PC-3 (cell line): ENCODE results near the gene SLC24A3. TPM values are rescaled to one million over a fixed set of nuclear protein-coding genes. Genes with fewer than 3 reads are reported as not detected.

ENCODE experiments used
- ATAC-seq: fragments of 200-7000 bp; cut with Tn5 transposase; 2 replicates; pipeline ENCODE4 v1.9.1; 2020; ENCODE audit warnings: mild to moderate bottlenecking, moderate library complexity
- BruUV-seq: library from RNA; stranded (reverse); fragments of 400-500 nt; replicated peaks from 2 replicates; lab custom pipeline; 2021; lab: Mats Ljungman, UMichigan
- CTCF ChIA-PET: fragments of 300-600 bp; sonication (Branson Sonifier 250); formaldehyde crosslinking; loops from one replicate; lab custom pipeline; 2022; ENCODE audit warnings: antibody characterized with exemption; lab: Charles Lee
- POLR2A ChIA-PET: fragments of 300-600 bp; sonication (Branson Sonifier 250); formaldehyde crosslinking; loops from one replicate; lab custom pipeline; 2022; ENCODE audit warnings: antibody characterized with exemption; ENCODE audit not compliant: unreplicated experiment; lab: Charles Lee
- DNase-seq: peaks from one replicate; pipeline ENCODE4 v3.0.0-alpha.2; 2015
- H2AFZ ChIP-seq: fragments of 300-600 bp; sonication (generic); 2 replicates; pipeline ENCODE4 v1.6.0; 2016; ENCODE audit warnings: antibody characterized with exemption, low read length
- H3F3A ChIP-seq: fragments of 300-600 bp; sonication (generic); one replicate; pipeline ENCODE4 v1.6.0; 2017; ENCODE audit warnings: antibody characterized with exemption, low read length, control low read depth, mild to moderate bottlenecking; ENCODE audit not compliant: unreplicated experiment
- H3K27ac ChIP-seq: fragments of 300-600 bp; sonication (generic); 2 replicates; pipeline ENCODE4 v1.5.1; 2016; ENCODE audit warnings: mild to moderate bottlenecking, low read length
- H3K27me3 ChIP-seq: fragments of 300-600 bp; sonication (generic); 2 replicates; pipeline ENCODE4 v1.6.1; 2016; ENCODE audit warnings: low read length, mixed read lengths
- H3K36me3 ChIP-seq: fragments of 300-600 bp; sonication (generic); 2 replicates; pipeline ENCODE4 v1.6.1; 2016; ENCODE audit warnings: low read depth, mixed run types, low read length, mixed read lengths
- H3K4me1 ChIP-seq: fragments of 300-600 bp; sonication (generic); 2 replicates; pipeline ENCODE4 v1.5.1; 2016; ENCODE audit warnings: low read length; ENCODE audit not compliant: insufficient read depth
- H3K4me2 ChIP-seq: fragments of 300-600 bp; sonication (generic); 2 replicates; pipeline ENCODE4 v1.6.0; 2016; ENCODE audit warnings: low read length
- H3K4me3 ChIP-seq: fragments of 300-600 bp; sonication (generic); 2 replicates; pipeline ENCODE4 v1.5.1; 2016; ENCODE audit warnings: mild to moderate bottlenecking, low read length, mixed read lengths
- H3K79me2 ChIP-seq: fragments of 300-600 bp; sonication (generic); 2 replicates; pipeline ENCODE4 v1.6.1; 2017; ENCODE audit warnings: low read length, mixed read lengths
- H3K9ac ChIP-seq: fragments of 300-600 bp; sonication (generic); 2 replicates; pipeline ENCODE4 v1.6.0; 2016; ENCODE audit warnings: mild to moderate bottlenecking, low read length
- H3K9me2 ChIP-seq: fragments of 300-600 bp; sonication (generic); replicated peaks from 2 replicates; pipeline ENCODE4 v1.6.1; 2016; ENCODE audit warnings: mixed run types, low read length, mixed read lengths
- H3K9me3 ChIP-seq: fragments of 300-600 bp; sonication (generic); 2 replicates; pipeline ENCODE4 v1.6.1; 2016; ENCODE audit warnings: low read length, mixed read lengths
- H4K20me1 ChIP-seq: fragments of 300-600 bp; sonication (generic); 2 replicates; pipeline ENCODE4 v1.6.1; 2016; ENCODE audit warnings: low read length, mixed read lengths
- EZH2 ChIP-seq: fragments of 300-600 bp; sonication (generic); IDR thresholded peaks from one replicate; pipeline ENCODE4 v1.6.1; 2017; ENCODE audit warnings: antibody characterized with exemption, mild to moderate bottlenecking, low read length; ENCODE audit not compliant: unreplicated experiment
- EZH2phosphoT487 ChIP-seq: fragments of 300-600 bp; sonication (generic); IDR thresholded peaks from 2 replicates; pipeline ENCODE4 v1.6.1; 2018; ENCODE audit warnings: mild to moderate bottlenecking, antibody characterized with exemption, low read length, borderline replicate concordance
- intact Hi-C: fragments of 100-400 bp; cut with micrococcal nuclease; formaldehyde crosslinking; loops from 2 replicates; pipeline ENCODE4 v1.9.0; 2023
- total RNA-seq: library from RNA; depleted of rRNA; stranded (reverse); fragments of >200 nt; gene quantifications from 2 replicates; pipeline ENCODE4 v1.2.3, GENCODE V29; 2014
- TF ChIP-seq, protein P1 (sequence below): fragments of 300-600 bp; sonication (generic); conservative IDR thresholded peaks from 2 replicates; pipeline ENCODE4 v1.5.1; 2017; ENCODE audit warnings: antibody characterized with exemption, low read depth, mild to moderate bottlenecking, low read length

Gene SLC24A3
- total RNA-seq, 1 experiment from 2014 or later, result 0.11 TPM

DNA sequence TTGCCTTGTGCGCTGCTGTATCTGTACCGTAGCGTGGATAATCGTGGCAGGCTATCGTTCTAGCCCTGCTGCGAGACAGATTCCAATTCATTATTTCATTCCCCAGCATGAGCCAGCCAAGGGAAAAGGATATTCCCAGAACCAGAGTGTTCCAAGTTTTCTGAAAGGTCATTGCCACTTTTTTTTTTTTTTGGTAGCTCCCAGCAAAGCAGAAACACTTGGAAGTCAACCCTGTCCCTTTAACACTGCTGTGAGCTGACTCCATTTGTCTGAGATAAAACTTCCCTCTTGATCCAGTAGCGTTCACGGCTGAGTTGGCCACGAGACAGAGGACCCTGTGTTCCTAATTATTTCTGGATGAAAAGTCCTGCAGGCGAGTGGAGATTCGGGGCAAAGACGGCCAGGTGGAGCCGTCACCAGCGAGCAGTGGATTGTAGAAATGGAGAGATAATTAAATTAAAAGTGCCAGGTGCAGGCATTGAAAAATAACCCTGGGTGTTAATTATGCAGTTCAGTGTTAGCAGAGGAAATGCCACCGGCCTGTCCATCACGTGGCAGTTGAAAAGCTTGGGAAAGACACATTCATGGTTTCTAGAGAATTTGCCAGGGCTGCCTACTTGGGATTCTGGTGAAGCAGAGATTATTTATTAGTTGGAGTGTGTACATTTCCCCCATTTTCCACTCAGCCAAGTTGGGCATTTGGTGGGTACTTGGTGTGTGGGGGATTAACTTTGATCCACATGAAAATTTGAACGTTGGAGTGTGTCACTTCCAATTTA, 164.2 kb downstream of the SLC24A3 start:
- ChIA-PET CTCF (no interaction called here), POLR2A (no interaction called here)
- H4K20me1 ChIP-seq, result no peaks in the 10 kb centered on the region
- no TSS peak for BruUV-seq
- no peaks in the 10 kb centered on the region for H3K79me2 ChIP-seq
- ATAC-seq, result no peak
- H3K4me2 ChIP-seq, result no peak overlapping the region
- intact Hi-C loops, result no loop called here
- no peaks in the 10 kb centered on the region for H3K36me3 ChIP-seq
- no peaks in the 10 kb centered on the region for H3K4me1 ChIP-seq
- peaks cover 72% of the 10 kb centered on the region for H3K27me3 ChIP-seq
- no peaks in the 10 kb centered on the region for H3K9me3 ChIP-seq
- no peaks in the 10 kb centered on the region for H3K9me2 ChIP-seq
- no peaks in the 10 kb centered on the region for H3F3A ChIP-seq
- TF ChIP-seq, protein P1, sequence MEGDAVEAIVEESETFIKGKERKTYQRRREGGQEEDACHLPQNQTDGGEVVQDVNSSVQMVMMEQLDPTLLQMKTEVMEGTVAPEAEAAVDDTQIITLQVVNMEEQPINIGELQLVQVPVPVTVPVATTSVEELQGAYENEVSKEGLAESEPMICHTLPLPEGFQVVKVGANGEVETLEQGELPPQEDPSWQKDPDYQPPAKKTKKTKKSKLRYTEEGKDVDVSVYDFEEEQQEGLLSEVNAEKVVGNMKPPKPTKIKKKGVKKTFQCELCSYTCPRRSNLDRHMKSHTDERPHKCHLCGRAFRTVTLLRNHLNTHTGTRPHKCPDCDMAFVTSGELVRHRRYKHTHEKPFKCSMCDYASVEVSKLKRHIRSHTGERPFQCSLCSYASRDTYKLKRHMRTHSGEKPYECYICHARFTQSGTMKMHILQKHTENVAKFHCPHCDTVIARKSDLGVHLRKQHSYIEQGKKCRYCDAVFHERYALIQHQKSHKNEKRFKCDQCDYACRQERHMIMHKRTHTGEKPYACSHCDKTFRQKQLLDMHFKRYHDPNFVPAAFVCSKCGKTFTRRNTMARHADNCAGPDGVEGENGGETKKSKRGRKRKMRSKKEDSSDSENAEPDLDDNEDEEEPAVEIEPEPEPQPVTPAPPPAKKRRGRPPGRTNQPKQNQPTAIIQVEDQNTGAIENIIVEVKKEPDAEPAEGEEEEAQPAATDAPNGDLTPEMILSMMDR, result no peak
- TF ChIP-seq EZH2, result no peak
- no peak for TF ChIP-seq EZH2phosphoT487
- H3K9ac ChIP-seq, result no peak overlapping the region
- H3K27ac ChIP-seq, result no peak overlapping the region
- H2AFZ ChIP-seq, result no peak overlapping the region
- DNase-seq, result no peak
- no peak overlapping the region for H3K4me3 ChIP-seq

DNA sequence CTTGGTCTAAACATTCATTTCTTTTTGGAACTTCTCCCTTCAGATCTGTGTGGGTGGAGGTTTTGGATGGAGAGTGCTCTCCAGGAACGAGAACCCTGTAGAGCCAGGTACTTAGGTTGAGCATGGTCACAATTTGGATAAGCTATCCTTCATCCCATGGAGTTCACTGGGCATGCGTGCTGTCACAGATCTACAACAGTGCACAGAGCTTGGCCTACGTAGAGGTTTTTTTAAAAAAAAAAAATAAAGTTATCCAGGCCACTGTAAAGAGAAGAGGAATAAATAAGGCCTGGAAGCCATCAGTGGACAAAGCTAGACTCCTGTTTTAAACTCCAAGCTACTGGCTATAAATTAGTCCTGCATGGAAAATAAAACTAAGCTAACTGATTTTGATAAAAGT, 165.6 kb downstream of the SLC24A3 start:
- Histone ChIP-seq H3K4me2 (no peak overlapping the region), H3K36me3 (no peaks in the 10 kb centered on the region), H3K4me1 (no peaks in the 10 kb centered on the region), H3K9me2 (no peaks in the 10 kb centered on the region), H3K27ac (no peak overlapping the region), H2AFZ (no peak overlapping the region), H3F3A (no peaks in the 10 kb centered on the region), H4K20me1 (no peaks in the 10 kb centered on the region), H3K79me2 (no peaks in the 10 kb centered on the region), H3K9me3 (no peaks in the 10 kb centered on the region), H3K4me3 (no peak overlapping the region), H3K9ac (no peak overlapping the region), H3K27me3 (peaks cover 74% of the 10 kb centered on the region)
- ChIA-PET CTCF (interaction anchor here (0.6 kb wide), 1 partner anchor 107 kb away, joined by 7 read pairs; no protein-coding TSS in a partner anchor), POLR2A (no interaction called here)
- DNase-seq (no peak), ATAC-seq (no peak)
- BruUV-seq, result no TSS peak
- intact Hi-C loops, result no loop called here
- TF ChIP-seq EZH2phosphoT487, result no peak
- TF ChIP-seq, protein P1, result no peak
- no peak for TF ChIP-seq EZH2

DNA sequence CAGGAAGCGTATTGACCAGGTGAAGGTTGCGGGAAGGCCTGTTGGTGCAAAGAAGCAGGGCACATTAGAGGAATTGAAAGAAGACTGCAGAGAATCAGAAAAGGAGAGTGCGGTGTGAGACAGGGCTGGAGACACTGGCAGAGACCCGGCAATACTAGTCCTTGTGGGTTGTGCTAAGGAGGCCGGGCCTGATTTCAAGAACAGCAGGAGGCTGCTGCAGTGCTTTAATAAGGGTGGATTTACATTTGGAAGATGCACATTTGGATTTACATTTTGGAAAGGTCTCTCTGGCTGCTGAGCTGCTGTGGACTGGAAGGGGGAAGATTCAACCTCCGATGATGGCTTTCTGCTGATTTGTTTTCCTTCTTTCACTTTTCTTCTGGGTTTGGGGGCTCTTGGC, 167.8 kb downstream of the SLC24A3 start:
- Histone ChIP-seq H3K4me3 (no peak overlapping the region), H3K9me3 (no peaks in the 10 kb centered on the region), H3K4me1 (no peaks in the 10 kb centered on the region), H3K4me2 (no peak overlapping the region), H3F3A (no peaks in the 10 kb centered on the region), H3K27ac (no peak overlapping the region), H3K36me3 (no peaks in the 10 kb centered on the region), H3K9ac (no peak overlapping the region), H2AFZ (no peak overlapping the region), H3K9me2 (no peaks in the 10 kb centered on the region), H3K27me3 (peaks cover 62% of the 10 kb centered on the region), H3K79me2 (no peaks in the 10 kb centered on the region), H4K20me1 (no peaks in the 10 kb centered on the region)
- intact Hi-C loops, result no loop called here
- CTCF ChIA-PET, result no interaction called here
- no peak for DNase-seq
- TF ChIP-seq EZH2phosphoT487 (no peak), EZH2 (no peak)
- TF ChIP-seq, protein P1, result no peak
- BruUV-seq, result no TSS peak
- POLR2A ChIA-PET, result no interaction called here
- ATAC-seq, result no peak
